Activated T-cell treated with anti-CD3 and anti-CD28 coated beads for 4 hours (primary cell): ENCODE data around the gene PFKL.

Experiments
- DNase-seq: peaks from one replicate; pipeline ENCODE4 v3.0.0-alpha.2; 2020

PFKL gene

GRCh38 chr21:44299458-44300261 lies at the start of gene PFKL:
PFKL (plus strand) TSS chr21:44300053; CDS start chr21:44300106, 53 bp downstream.
- DNase-seq, result peak; percentile 21

GRCh38 chr21:44253832-44254710 lies 45.8 kb upstream of the PFKL start:
- DNase-seq, result no peak

- no peak for DNase-seq
Observed at GRCh38 chr21:44255511-44255981, 44.3 kb upstream of the PFKL start.

- no peak for DNase-seq
Observed at GRCh38 chr21:44258056-44258725, 41.7 kb upstream of the PFKL start.

- no peak for DNase-seq
Observed at GRCh38 chr21:44259082-44259705, 40.7 kb upstream of the PFKL start.

- no peak for DNase-seq
Observed at GRCh38 chr21:44260066-44260465, 39.8 kb upstream of the PFKL start.

GRCh38 chr21:44260791-44261631 lies 38.8 kb upstream of the PFKL start:
- DNase-seq, result no peak

- DNase-seq, result no peak
Observed at GRCh38 chr21:44261675-44262295, 38.1 kb upstream of the PFKL start, which contains the start of gene DNMT3L. DNMT3L (minus strand) TSS chr21:44261897; CDS start chr21:44261259, 638 bp downstream.

GRCh38 chr21:44262338-44263056 lies 37.4 kb upstream of the PFKL start:
- no peak for DNase-seq

GRCh38 chr21:44263221-44263760 lies 36.6 kb upstream of the PFKL start:
- no peak for DNase-seq

- DNase-seq, result no peak
Observed at GRCh38 chr21:44263768-44264167, 36.1 kb upstream of the PFKL start.

GRCh38 chr21:44265734-44266270 lies 34.1 kb upstream of the PFKL start:
- DNase-seq, result no peak

- no peak for DNase-seq
Observed at GRCh38 chr21:44267655-44268142, 32.2 kb upstream of the PFKL start.

GRCh38 chr21:44269090-44269489 lies 30.8 kb upstream of the PFKL start:
- no peak for DNase-seq

GRCh38 chr21:44271558-44272283 lies 28.1 kb upstream of the PFKL start:
- no peak for DNase-seq

- DNase-seq, result no peak
Observed at GRCh38 chr21:44272284-44272858, 27.5 kb upstream of the PFKL start.

GRCh38 chr21:44273046-44273445 lies 26.8 kb upstream of the PFKL start:
- DNase-seq, result no peak

GRCh38 chr21:44275041-44275440 lies 24.8 kb upstream of the PFKL start:
- DNase-seq, result no peak
